T-cell (primary cell): ENCODE results near the gene APBB2. TPM values are rescaled to one million over a fixed set of nuclear protein-coding genes. Genes with fewer than 3 reads are reported as not detected.

Experiments
- ATAC-seq, 4 experiments: fragments of 200-7000 bp in 3 of 4; fragments of 150-1000 bp in 1 of 4; cut with Tn5 transposase; replicated peaks in 1 of 4; 1 replicate in 3 of 4; 2 replicates in 1 of 4; pipeline ENCODE4 v1.10.0; 2021; ENCODE audit warnings: moderate library complexity in 3 of 4, mild to moderate bottlenecking in 2 of 4, moderate number of reproducible peaks in 1 of 4
- CTCF ChIA-PET, 2 donors: fragments of 300-600 bp; sonication (Branson Sonifier 250); formaldehyde crosslinking; loops; one replicate each; lab custom pipeline; 2022; ENCODE audit warnings: antibody characterized with exemption in 2 of 2; lab: Charles Lee
- POLR2A ChIA-PET, 2 donors: fragments of 300-600 bp; sonication (Branson Sonifier 250); formaldehyde crosslinking; loops; one replicate each; lab custom pipeline; 2022; ENCODE audit warnings: antibody characterized with exemption in 2 of 2; lab: Charles Lee
- DNase-seq, 35 experiments: peaks; one replicate each; pipeline versions ENCODE4 v3.0.0 to v3.0.0-alpha.2; 2013 to 2023
- H3K27ac ChIP-seq: one replicate; pipeline ENCODE4 v1.5.1; 2013; ENCODE audit warnings: low read length
- H3K27me3 ChIP-seq, 2 experiments: replicated peaks in 1 of 2; 1 replicate in 1 of 2; 2 replicates in 1 of 2; pipeline versions ENCODE4 v1.6.1 to v1.7.0; 2013; ENCODE audit warnings: low read length in 1 of 2, mixed read lengths in 1 of 2; ENCODE audit not compliant: control insufficient read depth in 2 of 2, insufficient read depth in 2 of 2; ENCODE audit errors: extremely low read depth in 1 of 2
- H3K36me3 ChIP-seq, 2 donors: 1 replicate in 1 of 2; 2 replicates in 1 of 2; pipeline versions ENCODE4 v1.6.1 to v1.7.0; 2013; ENCODE audit warnings: low read length in 1 of 2; ENCODE audit not compliant: control insufficient read depth in 2 of 2, insufficient read depth in 1 of 2; ENCODE audit errors: extremely low read depth in 1 of 2
- H3K4me1 ChIP-seq, 2 experiments: 1 replicate in 1 of 2; 2 replicates in 1 of 2; pipeline versions ENCODE4 v1.6.1 to v1.7.0; 2013; ENCODE audit warnings: low read length in 2 of 2, mixed read lengths in 1 of 2; ENCODE audit not compliant: insufficient read depth in 2 of 2, control insufficient read depth in 1 of 2; ENCODE audit errors: extremely low read depth in 1 of 2
- H3K4me3 ChIP-seq, 2 donors: 1 replicate in 1 of 2; 2 replicates in 1 of 2; pipeline versions ENCODE4 v1.5.1 to v1.7.0; 2013; ENCODE audit warnings: mild to moderate bottlenecking in 2 of 2, low read length in 1 of 2, moderate library complexity in 1 of 2; ENCODE audit not compliant: control insufficient read depth in 1 of 2; ENCODE audit errors: extremely low read depth in 1 of 2
- H3K9me3 ChIP-seq: 2 replicates; pipeline ENCODE4 v1.7.0; 2013
- H3K27ac Mint-ChIP-seq, 2 donors: one replicate each; pipeline ENCODE4 v1.8.0; 2020 to 2021; ENCODE audit warnings: mild to moderate bottlenecking in 2 of 2, mixed read lengths in 2 of 2
- H3K27me3 Mint-ChIP-seq, 2 donors: one replicate each; pipeline ENCODE4 v1.8.0; 2021 to 2022; ENCODE audit warnings: mixed read lengths in 2 of 2
- H3K36me3 Mint-ChIP-seq: one replicate; pipeline ENCODE4 v1.8.0; 2021; ENCODE audit warnings: mixed read lengths
- H3K4me1 Mint-ChIP-seq, 3 donors: one replicate each; pipeline ENCODE4 v1.8.0; 2020 to 2022; ENCODE audit warnings: mixed read lengths in 3 of 3, mild to moderate bottlenecking in 1 of 3
- H3K4me3 Mint-ChIP-seq, 3 donors: one replicate each; pipeline ENCODE4 v1.8.0; 2020 to 2022; ENCODE audit warnings: mild to moderate bottlenecking in 3 of 3, mixed read lengths in 3 of 3, moderate library complexity in 3 of 3
- H3K9me3 Mint-ChIP-seq, 3 donors: one replicate each; pipeline ENCODE4 v1.8.0; 2020 to 2022; ENCODE audit warnings: mixed read lengths in 3 of 3
- WGBS: methylation state at CpG from one replicate; pipeline ENCODE4 v1.1.5; 2013; ENCODE audit warnings: missing lambda C conversion rate; ENCODE audit not compliant: insufficient coverage; 5-methylcytosine and 5-hydroxymethylcytosine counted together
- total RNA-seq, 35 experiments: library from RNA in 6 of 35; stranded (reverse) in 6 of 35; fragments of 120-200 nt in 1 of 35; gene quantifications; one replicate each; pipeline versions ENCODE4 v1.2.1 to v1.2.4 and lab custom pipeline; 2013 to 2026

Gene APBB2
- total RNA-seq, 5 donors from 2014 or later (not counting 1 experiment from before 2014, with no cell fraction given), result 0.23 to 1.6 (median 0.70) TPM

GRCh38 chr4:40870150-40870549 lies 344.2 kb downstream of the APBB2 start:
- no peak overlapping the region for H3K27ac ChIP-seq
- no peaks in the 10 kb centered on the region for H3K4me1 Mint-ChIP-seq
- H3K27ac Mint-ChIP-seq, result no peak overlapping the region
- ATAC-seq (no peak), DNase-seq (no peak)
- H3K36me3 Mint-ChIP-seq, result no peaks in the 10 kb centered on the region
- CTCF ChIA-PET, result no interaction called here
- no peaks in the 10 kb centered on the region for H3K4me1 ChIP-seq
- POLR2A ChIA-PET, result no interaction called here
- peaks cover 2 to 10% of the 10 kb centered on the region in 2 donors for H3K27me3 Mint-ChIP-seq
- no peaks in the 10 kb centered on the region for H3K9me3 Mint-ChIP-seq
- H3K27me3 ChIP-seq, result peaks cover 0 to 2% of the 10 kb centered on the region in 2 experiments
- H3K9me3 ChIP-seq, result no peaks in the 10 kb centered on the region
- H3K36me3 ChIP-seq, result no peaks in the 10 kb centered on the region
- no peak overlapping the region for H3K4me3 ChIP-seq
- WGBS, result 83% methylated on average over 2 of the region's 4 CpGs
- no peak overlapping the region for H3K4me3 Mint-ChIP-seq

GRCh38 chr4:40865696-40866095 lies 348.6 kb downstream of the APBB2 start:
- DNase-seq (no peak), ATAC-seq (no peak)
- Histone ChIP-seq H3K27ac (no peak overlapping the region), H3K4me3 (no peak overlapping the region), H3K4me1 (no peaks in the 10 kb centered on the region), H3K27me3 (peaks cover 0 to 4% of the 10 kb centered on the region in 2 experiments), H3K36me3 (no peaks in the 10 kb centered on the region), H3K9me3 (no peaks in the 10 kb centered on the region)
- H3K4me1 Mint-ChIP-seq, result no peaks in the 10 kb centered on the region
- ChIA-PET CTCF (interaction anchor here (0.5 to 0.7 kb wide), 2 partner anchors 8 to 1735 kb away, joined by 3 to 6 read pairs; no protein-coding TSS in a partner anchor), POLR2A (no interaction called here)
- no peaks in the 10 kb centered on the region for H3K36me3 Mint-ChIP-seq
- H3K27ac Mint-ChIP-seq, result no peak overlapping the region
- peaks cover 6% of the 10 kb centered on the region in 2 donors for H3K27me3 Mint-ChIP-seq
- no peaks in the 10 kb centered on the region for H3K9me3 Mint-ChIP-seq
- WGBS, result 95% methylated on average over 4 of the region's 8 CpGs
- no peak overlapping the region for H3K4me3 Mint-ChIP-seq

- CTCF ChIA-PET, result no interaction called here
- Mint-ChIP-seq H3K27ac (no peak overlapping the region), H3K4me3 (no peak overlapping the region), H3K9me3 (no peaks in the 10 kb centered on the region), H3K27me3 (peaks cover 6 to 7% of the 10 kb centered on the region in 2 donors), H3K36me3 (no peaks in the 10 kb centered on the region), H3K4me1 (no peaks in the 10 kb centered on the region)
- peaks cover 0 to 13% of the 10 kb centered on the region in 2 experiments for H3K27me3 ChIP-seq
- no peak for DNase-seq
- POLR2A ChIA-PET, result interaction anchor here in 1 of 2 donors (0.5 kb wide), 1 partner anchor 128 kb away, joined by 5 read pairs; no protein-coding TSS in a partner anchor
- no peaks in the 10 kb centered on the region for H3K9me3 ChIP-seq
- no peaks in the 10 kb centered on the region for H3K36me3 ChIP-seq
- WGBS, result 100% methylated on average over 1 of the region's 4 CpGs
- H3K27ac ChIP-seq, result no peak overlapping the region
- H3K4me3 ChIP-seq, result no peak overlapping the region
- H3K4me1 ChIP-seq, result no peaks in the 10 kb centered on the region
- no peak for ATAC-seq
These were observed 349.8 kb downstream of the APBB2 start for GRCh38 chr4:40864531-40864930.

GRCh38 chr4:40858962-40859361 lies 355.4 kb downstream of the APBB2 start:
- Mint-ChIP-seq H3K4me3 (no peak overlapping the region), H3K9me3 (no peaks in the 10 kb centered on the region), H3K27me3 (peaks cover 39 to 40% of the 10 kb centered on the region in 2 donors), H3K4me1 (peaks cover 12 to 15% (median 14%) of the 10 kb centered on the region in 3 donors), H3K27ac (no peak overlapping the region), H3K36me3 (no peaks in the 10 kb centered on the region)
- Histone ChIP-seq H3K27ac (no peak overlapping the region), H3K27me3 (peaks cover 2 to 41% of the 10 kb centered on the region in 2 experiments), H3K9me3 (no peaks in the 10 kb centered on the region), H3K4me3 (no peak overlapping the region), H3K36me3 (no peaks in the 10 kb centered on the region), H3K4me1 (peaks cover 0 to 7% of the 10 kb centered on the region in 2 experiments)
- ChIA-PET CTCF (no interaction called here), POLR2A (no interaction called here)
- WGBS, result 75% methylated on average over 2 of the region's 2 CpGs
- ATAC-seq (no peak), DNase-seq (no peak)

- Mint-ChIP-seq H3K4me3 (peak overlapping the region in 1 of 3 donors; percentile 81), H3K27ac (no peak overlapping the region), H3K9me3 (no peaks in the 10 kb centered on the region), H3K36me3 (no peaks in the 10 kb centered on the region), H3K27me3 (peaks cover 46 to 47% of the 10 kb centered on the region in 2 donors), H3K4me1 (peaks cover 12 to 15% (median 14%) of the 10 kb centered on the region in 3 donors)
- POLR2A ChIA-PET, result no interaction called here
- 100% methylated on average over 1 of the region's 2 CpGs for WGBS
- DNase-seq (no peak), ATAC-seq (no peak)
- peaks cover 0 to 7% of the 10 kb centered on the region in 2 experiments for H3K4me1 ChIP-seq
- no peaks in the 10 kb centered on the region for H3K9me3 ChIP-seq
- no peak overlapping the region for H3K27ac ChIP-seq
- no peaks in the 10 kb centered on the region for H3K36me3 ChIP-seq
- H3K27me3 ChIP-seq, result peaks cover 2 to 48% of the 10 kb centered on the region in 2 experiments
- CTCF ChIA-PET, result no interaction called here
- no peak overlapping the region for H3K4me3 ChIP-seq
These were observed 356.4 kb downstream of the APBB2 start for GRCh38 chr4:40857956-40858355.

- H3K4me1 Mint-ChIP-seq, result peaks cover 12 to 15% (median 14%) of the 10 kb centered on the region in 3 donors
- Histone ChIP-seq H3K27ac (no peak overlapping the region), H3K27me3 (peaks cover 2 to 52% of the 10 kb centered on the region in 2 experiments), H3K4me3 (peak overlapping the region; percentile 26 to 83), H3K36me3 (no peaks in the 10 kb centered on the region), H3K9me3 (no peaks in the 10 kb centered on the region), H3K4me1 (peaks cover 0 to 7% of the 10 kb centered on the region in 2 experiments)
- no peak overlapping the region for H3K27ac Mint-ChIP-seq
- peak overlapping the region; percentile 59 to 81 (median 73) for H3K4me3 Mint-ChIP-seq
- WGBS, result 4% methylated on average over 41 of the region's 51 CpGs
- no peaks in the 10 kb centered on the region for H3K9me3 Mint-ChIP-seq
- CTCF ChIA-PET, result no interaction called here
- POLR2A ChIA-PET, result no interaction called here
- peak in 25 of 35 experiments; percentile 4 to 49 (median 20) for DNase-seq
- peaks cover 50 to 51% of the 10 kb centered on the region in 2 donors for H3K27me3 Mint-ChIP-seq
- peak; percentile 79 to 98 (median 86) for ATAC-seq
- H3K36me3 Mint-ChIP-seq, result no peaks in the 10 kb centered on the region
These were observed 357.4 kb downstream of the APBB2 start for GRCh38 chr4:40856840-40857362.
